NT2/D1 (cell line): ENCODE measurements around the gene FABP2.

Source experiments
- SUZ12 ChIP-seq: IDR thresholded peaks from 2 replicates; pipeline ENCODE4 v1.6.1; 2011; ENCODE audit not compliant: insufficient read length, insufficient read depth; ENCODE audit errors: extremely low read depth
- YY1 ChIP-seq: IDR thresholded peaks from 2 replicates; pipeline ENCODE4 v1.6.1; 2011; ENCODE audit not compliant: insufficient read length, insufficient read depth
- ZNF274 ChIP-seq: IDR thresholded peaks from 2 replicates; pipeline ENCODE4 v1.6.1; 2011; ENCODE audit warnings: mild to moderate bottlenecking, low read depth, low read length

DNA sequence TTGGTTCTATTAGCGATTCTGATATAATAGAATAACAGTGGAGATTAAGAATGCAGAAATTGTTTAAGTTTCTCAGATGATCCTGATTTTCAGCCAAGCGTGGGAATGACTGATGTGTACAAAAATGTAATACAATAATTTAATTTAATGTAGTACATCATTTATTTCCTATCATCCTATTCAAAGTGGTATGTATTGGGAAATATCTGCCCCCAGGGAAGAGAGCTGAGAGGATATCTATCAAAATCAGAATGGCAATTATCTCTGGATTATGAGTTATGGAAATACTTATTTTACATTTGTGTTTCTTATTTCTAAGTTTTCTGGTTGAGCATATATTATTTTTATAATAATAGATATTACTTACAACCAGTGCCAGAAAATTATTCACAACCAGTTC lies 3.9 kb downstream of the FABP2 start:
- TF ChIP-seq ZNF274 (no peak), SUZ12 (no peak), YY1 (no peak)
